ENCODE measurements around the gene CROCC2. TPM values are rescaled to one million over a fixed set of nuclear protein-coding genes. Genes with fewer than 3 reads are reported as not detected.

Gene CROCC2
- polyA plus RNA-seq, result not detected in 2 replicates

DNA sequence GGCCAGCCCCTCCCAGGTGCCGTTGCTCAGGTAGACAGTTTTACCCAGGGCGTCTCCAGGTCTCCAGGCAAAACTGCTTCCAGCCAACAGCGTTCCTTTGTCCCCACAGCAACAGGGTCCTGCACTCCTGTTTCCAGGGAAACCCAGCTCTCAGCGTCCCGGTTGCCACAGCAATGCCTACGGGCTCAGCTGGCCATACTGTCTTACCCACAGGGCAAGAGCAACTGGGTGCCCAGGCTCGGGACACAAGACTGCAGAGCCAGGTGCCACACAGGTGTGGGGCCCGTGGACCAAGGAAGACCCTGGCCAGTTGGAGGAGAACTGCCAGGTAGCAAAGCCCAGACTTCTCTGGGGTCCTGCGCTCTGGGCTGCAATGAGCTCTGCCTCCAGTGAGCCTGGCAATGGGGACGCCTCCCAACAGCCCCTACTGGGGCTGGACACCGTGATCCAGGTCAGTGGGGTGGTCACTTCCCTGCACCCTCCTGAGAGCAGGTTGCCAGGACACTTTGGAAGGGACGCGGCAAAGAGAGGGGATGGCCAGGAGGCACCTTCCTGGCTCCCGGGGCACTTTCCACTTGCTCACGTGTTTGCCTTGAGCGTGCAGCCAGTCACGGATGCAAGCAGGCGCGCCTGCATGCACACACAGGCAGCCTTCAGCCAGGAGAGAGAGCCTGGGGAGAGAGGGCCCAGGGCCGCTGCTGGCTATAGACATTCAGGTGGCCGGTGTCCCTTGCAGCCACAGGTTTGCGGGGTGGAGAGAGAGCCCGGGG, at the start of gene CROCC2:
Gene CROCC2, plus strand, starts transcription at position 196 of the 770 bp plus-strand sequence. Its CDS starts 178 bp downstream, at position 374.

GRCh38 chr2:240868286-240869108, 37.6 kb upstream of the CROCC2 start, which contains the start of gene AGXT:
Gene AGXT (plus strand): TSS chr2:240868824. CDS start chr2:240868866, 42 bp downstream.

DNA sequence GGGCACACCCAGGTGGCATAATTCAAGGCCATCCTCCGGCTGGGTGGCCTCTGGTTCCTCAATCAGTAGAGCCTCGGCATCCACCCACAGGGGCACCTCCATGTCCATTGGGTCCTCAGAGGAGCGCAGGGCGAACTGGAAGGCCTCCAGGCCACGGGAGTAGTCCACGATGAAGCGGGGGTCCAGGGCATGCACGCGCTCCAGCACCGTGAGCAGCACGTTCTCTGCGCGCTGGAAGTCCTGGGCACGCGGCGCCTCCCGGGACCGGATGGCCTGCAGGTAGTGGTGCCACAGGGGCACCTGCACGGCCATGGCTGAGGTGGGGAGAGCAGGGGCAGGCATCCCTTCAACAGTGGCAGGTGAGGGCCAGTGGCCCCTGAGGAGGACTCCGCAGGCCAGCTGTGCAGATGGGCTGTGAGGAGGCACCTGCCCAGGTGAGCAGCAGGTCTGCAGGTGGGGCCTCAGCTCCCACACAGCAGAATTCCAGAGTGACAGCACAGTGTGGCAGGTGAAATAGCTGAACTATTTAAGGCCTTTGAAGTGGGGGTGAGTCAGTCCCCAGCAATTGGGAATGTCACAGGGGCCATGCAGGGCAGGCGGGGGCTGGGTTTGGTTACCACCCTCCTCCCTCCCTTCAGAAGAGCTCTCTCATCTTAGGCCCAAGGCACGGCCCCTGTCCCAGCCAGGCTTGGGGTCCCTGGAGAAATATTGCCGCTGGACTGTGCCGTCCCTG, 10.3 kb upstream of the CROCC2 start, which contains the start of gene MAB21L4:
Gene MAB21L4, minus strand, starts transcription at position 501 of the 733 bp plus-strand sequence. Its CDS starts 159 bp downstream, at position 342.

GRCh38 chr2:240997856-240998705, 91.9 kb downstream of the CROCC2 start, which contains the start of gene SNED1:
Gene SNED1 (plus strand): TSS chr2:240998618. CDS start chr2:240998838, 220 bp downstream.

Other genes with a start within 250 kb of the CROCC2 start
- not detected in 2 replicates for gene AQP12B, start 223.5 kb upstream of the CROCC2 start, polyA plus RNA-seq
- not detected in 2 replicates for gene AQP12A, start 214.5 kb upstream of the CROCC2 start, polyA plus RNA-seq
- gene KIF1A, start 86.1 kb upstream of the CROCC2 start, polyA plus RNA-seq, result 23.0 and 31.6 TPM in 2 replicates
- not detected in 2 replicates for gene AGXT, start 37.5 kb upstream of the CROCC2 start, polyA plus RNA-seq
- not detected in 2 replicates for gene MAB21L4, start 10.2 kb upstream of the CROCC2 start, polyA plus RNA-seq
- 0.66 and 2.8 TPM in 2 replicates for gene SNED1, start 92.3 kb downstream of the CROCC2 start, polyA plus RNA-seq
- gene MTERF4, start 196.0 kb downstream of the CROCC2 start, polyA plus RNA-seq, result 27.1 and 31.8 TPM in 2 replicates
- 0.38 and 1.3 TPM in 2 replicates for gene PASK, start 243.1 kb downstream of the CROCC2 start, polyA plus RNA-seq
- gene PPP1R7, start 244.1 kb downstream of the CROCC2 start, polyA plus RNA-seq, result 79.9 and 119 TPM in 2 replicates